ENCODE measurements around the gene SMIM5. TPM values are rescaled to one million over a fixed set of nuclear protein-coding genes. Genes with fewer than 3 reads are reported as not detected.
A peak's percentile ranks its signal among the peaks of the same experiment; 100 is the strongest.

Gene SMIM5
- total and polyA plus RNA-seq, 8 donors, result 0.58 to 29.5 (median 7.9) TPM; not detected in 2

GRCh38 chr17:75652341-75652740 is 19.1 kb downstream of the SMIM5 start:
- no peaks in the 10 kb centered on the region for H3K9me3 ChIP-seq
- H3K4me3 ChIP-seq, result no peak overlapping the region
- H3K36me3 ChIP-seq, result peaks cover 24 to 95% (median 84%) of the 10 kb centered on the region in 4 donors
- no peaks in the 10 kb centered on the region for H3K27me3 ChIP-seq
- peaks cover 1 to 13% (median 4%) of the 10 kb centered on the region in 4 donors for H3K4me1 ChIP-seq
- TF ChIP-seq POLR2A (IDR thresholded peaks at IDR 0.05), result no peak
- TF ChIP-seq CTCF (IDR thresholded peaks at IDR 0.05), result no peak
- 86 to 95% (median 92%) methylated on average over 5 of the region's 5 CpGs for WGBS, 5 donors
- DNase-seq, result no peak
- no peak overlapping the region for H3K27ac ChIP-seq
- intact Hi-C loops (cut with DNase I; ENCODE audit: low total_unique reads), result no loop called here

- intact Hi-C loops (cut with DNase I; ENCODE audit: low total_unique reads), result no loop called here
- H3K9me3 ChIP-seq, result no peaks in the 10 kb centered on the region
- peak in 1 of 2 donors; percentile 79 for DNase-seq
- no peak overlapping the region for H3K27ac ChIP-seq
- H3K36me3 ChIP-seq, result peaks cover 24 to 97% (median 87%) of the 10 kb centered on the region in 4 donors
- no peak overlapping the region for H3K4me3 ChIP-seq
- H3K27me3 ChIP-seq, result no peaks in the 10 kb centered on the region
- peaks cover 0 to 9% (median 0%) of the 10 kb centered on the region in 4 donors for H3K4me1 ChIP-seq
- WGBS, 5 donors, result 58 to 67% (median 64%) methylated on average over 5 to 6 of the region's 6 CpGs
- TF ChIP-seq POLR2AphosphoS5 (IDR thresholded peaks at IDR 0.05), result no peak
- peak in 5 of 7 experiments; percentile 30 to 75 (median 58) for TF ChIP-seq CTCF (IDR thresholded peaks at IDR 0.05)
Measured at GRCh38 chr17:75652934-75653549, 19.8 kb downstream of the SMIM5 start.

GRCh38 chr17:75654176-75654575 is 20.9 kb downstream of the SMIM5 start:
- no peaks in the 10 kb centered on the region for H3K27me3 ChIP-seq
- no peak overlapping the region for H3K4me3 ChIP-seq
- peaks cover 0 to 9% (median 0%) of the 10 kb centered on the region in 4 donors for H3K4me1 ChIP-seq
- no peaks in the 10 kb centered on the region for H3K9me3 ChIP-seq
- peak in 1 of 2 donors; percentile 44 for DNase-seq
- no peak overlapping the region for H3K27ac ChIP-seq
- H3K36me3 ChIP-seq, result peaks cover 22 to 92% (median 87%) of the 10 kb centered on the region in 4 donors
- intact Hi-C loops (cut with DNase I; ENCODE audit: low total_unique reads), result no loop called here
- TF ChIP-seq EP300 (IDR thresholded peaks at IDR 0.05), result no peak
- TF ChIP-seq CTCF (IDR thresholded peaks at IDR 0.05), result peak in 3 of 7 experiments; percentile 14 to 60 (median 15)
- 19 to 34% (median 30%) methylated on average over 2 of the region's 2 CpGs for WGBS, 5 donors

- intact Hi-C loops (cut with DNase I; ENCODE audit: low total_unique reads), result no loop called here
- no peaks in the 10 kb centered on the region for H3K9me3 ChIP-seq
- H3K4me3 ChIP-seq, result no peak overlapping the region
- TF ChIP-seq POLR2AphosphoS5 (IDR thresholded peaks at IDR 0.05) (no peak), CTCF (IDR thresholded peaks at IDR 0.05) (no peak), POLR2A (IDR thresholded peaks at IDR 0.05) (no peak), EP300 (IDR thresholded peaks at IDR 0.05) (no peak)
- WGBS, 5 donors, result 74 to 88% (median 80%) methylated on average over 4 to 5 of the region's 5 CpGs
- peaks cover 0 to under 1% (median 0%) of the 10 kb centered on the region in 4 donors for H3K4me1 ChIP-seq
- no peak for DNase-seq
- no peaks in the 10 kb centered on the region for H3K27me3 ChIP-seq
- no peak overlapping the region for H3K27ac ChIP-seq
- peaks cover 15 to 92% (median 89%) of the 10 kb centered on the region in 4 donors for H3K36me3 ChIP-seq
Measured at GRCh38 chr17:75658237-75658636, 25.0 kb downstream of the SMIM5 start.
